ENCODE measurements around the gene TCOF1. TPM values are rescaled to one million over a fixed set of nuclear protein-coding genes. Genes with fewer than 3 reads are reported as not detected.

Gene TCOF1
- total RNA-seq, 1 experiment from 2014 or later: 92.9 TPM

DNA sequence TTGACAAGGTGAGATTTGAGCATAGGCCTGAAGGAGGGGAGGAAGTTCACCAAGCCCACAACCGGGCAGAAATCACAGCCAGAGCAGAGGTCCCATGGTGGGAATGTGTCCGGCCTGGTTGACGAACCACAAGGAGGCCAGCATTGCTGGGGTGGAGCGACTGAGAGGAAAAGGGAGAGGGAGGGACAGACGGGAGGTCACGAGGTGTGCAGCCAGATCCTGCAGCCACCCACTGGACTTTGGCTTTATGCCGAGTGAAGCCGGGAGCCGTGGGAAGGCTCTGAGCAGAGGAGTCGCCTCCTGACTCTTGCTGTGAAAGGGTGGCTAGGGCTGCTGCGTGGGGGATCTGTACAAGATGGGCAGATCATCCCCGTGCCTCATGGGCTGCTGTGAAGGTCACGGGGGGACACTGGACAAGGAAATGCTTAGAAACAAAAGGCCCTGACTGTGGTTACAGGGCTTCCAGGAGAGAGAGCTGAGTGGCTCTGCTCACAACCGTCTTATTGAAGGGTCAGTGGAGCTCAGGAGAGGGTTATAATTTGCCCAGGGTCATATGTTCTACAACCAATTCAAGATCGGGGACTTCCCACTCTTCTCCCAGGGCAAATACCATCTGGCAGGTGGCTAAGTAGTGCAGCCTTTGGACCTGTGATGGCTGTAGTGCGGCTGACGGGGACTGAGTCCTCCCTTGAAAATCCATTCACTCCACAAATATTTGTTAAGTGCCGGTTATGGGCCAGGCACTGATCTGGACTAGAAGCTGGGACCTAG is 70.8 kb downstream of the TCOF1 start:
- DNase-seq (ENCODE audit: low read depth): no peak

DNA sequence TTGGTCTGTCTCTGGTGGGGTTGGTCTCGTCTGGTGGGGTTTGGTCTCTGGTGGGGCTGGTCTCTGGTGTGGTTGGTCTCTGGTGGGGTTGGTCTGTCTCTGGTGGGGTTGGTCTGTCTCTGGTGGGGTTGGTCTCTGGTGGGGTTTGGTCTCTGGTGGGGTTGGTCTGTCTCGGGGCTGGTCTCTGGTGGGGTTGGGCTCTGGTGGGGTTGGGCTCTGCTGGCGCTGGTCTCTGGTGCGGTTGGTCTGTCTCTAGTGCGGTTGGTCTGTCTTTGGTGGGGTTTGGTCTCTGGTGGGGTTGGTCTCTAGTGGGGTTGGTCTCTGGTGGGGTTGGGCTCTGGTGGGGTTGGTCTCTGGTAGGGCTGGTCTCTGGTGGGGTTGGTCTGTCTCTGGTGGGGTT is 71.5 kb downstream of the TCOF1 start:
- no peak for DNase-seq (ENCODE audit: low read depth)

DNA sequence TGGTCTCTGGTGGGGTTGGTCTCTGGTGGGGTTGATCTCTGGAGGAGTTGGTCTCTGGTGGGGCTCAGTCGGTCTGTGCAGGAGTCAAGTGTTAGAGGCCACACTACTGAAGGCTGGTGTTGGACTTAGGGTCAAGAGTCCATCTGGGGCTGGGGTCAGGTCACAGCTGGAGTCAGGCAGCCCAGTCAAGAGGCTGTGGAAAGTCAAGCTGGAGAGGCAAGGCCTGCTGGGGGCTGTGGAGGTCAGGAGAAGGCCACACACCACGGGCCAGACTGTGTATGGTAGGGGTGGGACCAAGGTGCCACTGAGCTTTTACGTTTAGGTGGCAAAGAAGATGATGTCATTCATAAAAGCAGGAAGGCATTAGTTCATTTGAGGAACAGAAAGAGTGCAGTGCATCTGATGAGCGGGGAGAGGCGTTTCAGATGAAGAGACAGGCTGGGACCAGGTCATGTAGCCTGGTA is 71.9 kb downstream of the TCOF1 start:
- DNase-seq (ENCODE audit: low read depth): no peak

DNA sequence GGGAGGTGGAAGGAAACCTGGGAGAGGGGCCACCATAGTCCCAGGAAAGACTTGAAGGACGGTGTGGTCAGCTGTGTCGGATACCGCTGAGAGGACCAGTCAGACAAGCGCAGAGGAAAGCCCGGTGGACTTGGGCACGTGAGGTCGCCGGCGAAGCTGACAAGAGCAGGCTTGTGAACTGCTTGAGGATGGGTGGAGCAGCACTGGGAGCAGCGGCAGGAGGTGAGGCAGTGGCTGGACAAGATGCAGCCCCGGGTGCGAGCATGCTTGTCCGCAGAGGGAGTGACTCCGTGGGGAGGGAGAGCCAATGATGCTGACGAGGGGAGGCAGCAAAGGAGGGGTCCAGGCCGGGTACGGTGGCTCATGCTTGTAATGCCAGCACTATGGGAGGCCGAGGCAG is 73.6 kb downstream of the TCOF1 start:
- DNase-seq (ENCODE audit: low read depth): no peak

DNA sequence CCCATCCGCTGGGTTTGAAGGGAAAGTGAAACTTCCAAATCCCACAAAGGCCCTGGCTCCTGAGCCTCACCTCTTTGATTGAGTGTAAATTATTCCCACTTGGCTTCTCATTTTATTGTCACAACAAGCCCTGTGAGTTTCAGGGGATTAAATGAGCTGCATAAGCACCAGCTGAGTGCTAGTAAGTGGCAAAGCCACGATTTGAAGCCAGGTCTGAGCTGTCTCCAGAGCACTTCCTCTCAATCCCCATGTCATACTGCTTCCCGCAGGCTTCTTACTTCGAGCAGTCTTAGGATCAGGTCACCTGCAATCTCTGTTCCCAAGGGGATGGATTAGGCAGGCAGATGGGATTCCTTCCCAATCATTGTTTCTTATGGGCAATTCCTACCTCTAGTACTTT is 74.1 kb downstream of the TCOF1 start:
- DNase-seq (ENCODE audit: low read depth): no peak

DNA sequence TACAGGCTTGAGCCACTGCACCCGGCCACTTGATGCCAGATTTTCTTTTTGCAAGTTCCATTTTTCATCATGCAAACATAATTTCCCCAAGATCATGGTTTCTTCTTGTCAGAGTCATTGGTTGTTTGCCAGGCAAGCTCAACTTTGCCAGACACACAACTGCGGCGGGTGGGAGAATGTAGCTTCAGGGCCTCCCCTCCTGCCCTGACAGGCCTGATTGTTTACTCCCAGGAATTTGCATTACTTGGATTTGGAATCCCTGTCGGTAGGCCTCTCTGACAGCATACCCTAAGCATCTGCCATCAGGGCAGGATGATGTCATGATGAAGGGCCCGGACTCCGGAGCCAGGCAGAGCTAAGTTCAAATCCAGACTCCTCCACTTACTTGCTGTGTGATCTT is 77.0 kb downstream of the TCOF1 start:
- DNase-seq (ENCODE audit: low read depth): no peak

DNA sequence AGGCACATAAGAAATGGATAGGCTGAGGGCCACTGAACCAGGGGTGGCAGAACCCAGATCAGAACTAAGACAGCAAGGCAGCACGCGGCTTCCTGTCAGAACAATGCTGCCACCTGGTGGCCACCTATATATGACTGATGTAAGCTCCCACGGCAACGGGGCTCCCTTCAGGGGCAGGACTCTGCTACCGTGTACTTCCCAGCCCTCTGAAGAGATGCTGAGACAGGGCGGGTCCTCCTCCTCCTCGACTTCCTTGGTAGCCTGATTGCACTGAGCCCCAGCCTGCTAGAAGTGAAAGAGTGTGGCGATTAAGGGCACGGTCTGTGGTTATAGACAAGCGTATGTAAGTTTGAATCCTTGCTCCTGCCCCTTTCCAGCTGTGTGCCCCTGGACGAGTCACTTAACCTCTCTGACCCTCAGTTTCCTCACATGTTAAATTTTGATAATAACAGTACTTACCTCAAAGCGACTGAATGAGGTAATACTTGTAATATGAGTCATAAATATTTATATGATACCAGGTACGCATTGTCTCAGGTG is 78.7 kb downstream of the TCOF1 start:
- DNase-seq (ENCODE audit: low read depth): peak; percentile 76

DNA sequence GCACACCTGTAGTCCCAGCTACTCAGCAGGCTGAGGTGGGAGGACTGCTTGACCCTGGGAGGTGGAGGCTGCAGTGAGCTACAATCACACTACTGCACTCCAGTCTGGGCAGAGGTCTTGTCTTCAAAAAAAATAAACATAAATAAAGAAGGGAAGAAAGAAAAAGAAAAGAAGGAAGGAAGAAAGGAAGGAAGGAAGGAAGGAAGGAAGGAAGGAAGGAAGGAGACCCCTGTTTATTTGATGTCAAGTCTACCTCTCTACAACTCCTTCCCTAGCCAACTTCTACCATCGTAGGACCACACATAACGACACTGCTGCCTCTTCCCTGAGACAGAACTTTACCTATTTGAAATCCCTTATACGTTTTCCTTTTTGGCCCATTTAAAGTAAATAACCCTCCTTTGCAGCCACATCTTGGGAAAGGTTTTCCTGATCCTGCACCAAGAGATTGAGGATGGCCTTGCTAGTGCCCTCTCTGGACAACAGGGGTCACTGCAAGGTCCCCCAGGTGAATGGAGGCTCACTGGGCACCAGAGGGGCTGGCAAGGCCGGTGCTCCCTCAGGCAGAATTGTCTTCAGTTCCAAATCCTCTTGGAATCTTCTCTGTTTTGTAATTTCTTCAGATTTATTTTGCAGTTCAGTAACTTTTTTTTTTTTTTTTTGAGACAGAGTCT is 81.5 kb downstream of the TCOF1 start:
- DNase-seq (ENCODE audit: low read depth): no peak

DNA sequence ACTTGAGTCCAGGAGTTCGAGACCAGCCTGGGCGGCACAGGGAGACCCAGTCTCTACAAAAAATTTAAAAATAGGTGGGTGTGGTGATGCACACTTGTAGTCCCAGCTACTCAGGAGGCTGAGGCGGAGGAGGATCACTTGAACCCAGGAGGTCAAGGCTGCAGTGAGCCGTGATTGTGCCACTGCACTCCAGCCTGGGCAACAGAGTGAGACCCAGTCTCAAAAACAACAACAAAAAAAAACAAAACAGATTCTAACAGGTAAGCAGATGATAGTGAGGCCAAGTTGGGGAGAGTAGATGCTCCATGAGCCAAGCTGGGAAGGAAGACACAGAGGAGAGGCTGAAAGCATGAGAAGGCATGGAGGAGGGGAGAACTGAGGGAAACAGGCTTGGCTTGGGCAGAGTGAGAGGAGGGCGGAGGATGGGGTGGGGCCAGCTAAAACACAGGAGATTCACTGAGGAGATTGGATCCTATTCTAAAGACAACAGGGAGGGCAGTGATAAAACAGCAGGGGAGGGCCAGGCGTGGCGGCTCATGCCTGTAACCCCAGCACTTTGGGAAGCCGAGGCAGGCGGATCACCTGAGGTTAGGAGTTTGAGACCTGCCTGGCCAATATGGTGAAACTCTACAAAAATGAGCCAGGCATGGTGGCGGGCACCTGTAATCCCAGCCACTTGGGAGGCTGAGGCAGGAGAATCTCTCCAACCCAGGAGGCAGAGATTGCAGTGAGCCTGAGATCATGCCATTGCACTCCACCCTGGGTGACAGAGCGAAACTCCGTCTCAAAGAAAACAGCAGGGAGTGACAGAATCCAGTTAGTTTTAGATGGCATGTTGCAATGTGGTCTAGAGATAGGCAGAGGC is 83.7 kb downstream of the TCOF1 start:
- DNase-seq (ENCODE audit: low read depth): no peak

DNA sequence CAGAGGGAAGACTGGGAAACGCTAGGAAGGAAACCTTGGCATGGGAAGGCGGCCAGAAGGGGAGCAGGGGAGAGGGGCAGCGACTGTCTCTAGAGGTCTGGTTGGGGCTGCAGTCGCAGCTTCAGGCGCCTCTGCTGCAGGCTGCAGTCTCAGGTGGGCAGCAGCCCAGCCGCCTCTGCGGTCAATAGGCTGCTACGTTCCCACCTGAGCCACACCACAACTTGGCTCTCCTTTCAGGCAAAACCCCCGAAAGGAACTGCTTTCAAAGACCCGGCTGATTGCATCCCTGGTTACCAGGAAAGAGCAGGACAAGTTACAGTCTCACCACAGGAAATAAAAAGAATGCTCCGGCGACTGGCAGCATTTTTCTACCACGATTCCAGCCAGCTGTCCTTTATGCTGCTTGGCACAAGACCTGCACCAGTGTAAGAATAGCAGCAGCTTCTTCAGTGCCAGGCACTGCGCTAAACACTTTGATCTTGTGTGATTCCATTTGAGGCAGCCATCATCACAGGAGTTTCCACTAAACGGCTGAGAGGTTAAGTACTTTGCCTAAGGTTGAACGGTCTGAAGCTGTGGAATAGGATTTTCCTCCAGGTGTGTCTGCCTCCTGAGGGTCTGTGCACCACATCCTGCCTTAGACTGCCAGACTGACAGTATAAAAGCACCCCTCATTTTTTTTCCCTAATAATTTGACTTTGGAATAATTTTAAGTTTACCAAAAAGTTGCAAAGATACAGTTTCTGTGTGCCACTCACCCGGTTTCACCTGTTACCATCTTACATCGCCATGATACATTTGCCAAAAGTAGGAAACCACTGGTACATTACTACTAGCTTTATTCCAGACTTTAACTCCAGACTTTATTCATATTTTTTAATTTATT is 84.6 kb downstream of the TCOF1 start:
- no peak for DNase-seq (ENCODE audit: low read depth)

DNA sequence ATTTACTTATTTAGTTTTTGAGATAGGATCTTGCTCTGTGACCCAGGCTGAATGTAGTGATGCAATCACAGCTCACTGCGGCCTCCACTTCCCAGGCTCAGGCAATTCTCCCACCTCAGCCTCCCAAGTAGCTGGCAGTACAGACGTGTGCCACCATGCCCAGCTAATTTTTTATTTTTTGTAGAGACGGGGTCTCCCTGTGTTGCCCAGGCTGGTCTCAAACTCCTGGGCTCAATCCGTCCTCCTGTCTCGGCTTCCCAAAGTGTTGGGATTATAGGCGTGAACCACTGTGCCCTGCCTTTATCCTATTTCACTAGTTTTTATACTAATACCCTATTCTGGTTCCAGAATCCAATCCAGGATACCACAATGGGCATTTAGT is 85.2 kb downstream of the TCOF1 start:
- DNase-seq (ENCODE audit: low read depth): no peak

DNA sequence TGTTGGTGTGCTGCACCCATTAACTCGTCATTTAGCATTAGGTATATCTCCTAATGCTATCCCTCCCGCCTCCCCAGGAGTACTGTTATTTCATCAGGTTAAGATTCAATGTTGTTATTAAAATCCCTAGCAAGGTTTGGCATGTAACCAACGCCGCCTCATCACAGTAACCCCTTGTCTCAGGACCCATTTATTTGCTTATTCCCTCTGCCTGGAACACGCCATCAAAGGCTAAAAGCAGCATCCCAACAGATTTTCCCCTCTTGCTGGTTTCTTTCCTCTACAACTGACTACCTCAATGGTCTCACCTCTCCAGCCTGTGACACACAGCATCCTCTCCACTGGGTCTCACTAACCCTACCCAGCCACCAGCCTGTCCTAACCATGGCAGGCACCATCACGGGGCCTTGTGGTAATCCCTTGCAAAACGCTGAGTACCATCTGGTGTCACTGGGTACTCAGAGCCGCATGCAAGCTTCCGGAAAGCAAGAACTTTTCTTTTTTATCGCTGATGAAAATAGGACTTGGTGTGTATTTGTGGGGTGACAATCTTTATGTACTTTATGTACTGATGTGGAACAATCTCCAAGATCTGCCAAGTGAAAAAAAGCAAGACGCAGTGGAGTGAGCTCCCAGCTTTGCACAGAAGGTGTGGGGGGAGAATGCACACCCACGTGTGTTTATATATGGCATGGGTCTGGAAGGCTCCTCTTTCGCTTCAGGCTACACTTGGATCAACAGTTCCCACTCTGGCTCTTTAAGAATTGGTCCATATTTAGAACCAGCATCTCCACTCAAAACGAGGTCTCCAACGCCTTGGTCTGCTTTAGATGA is 86.0 kb downstream of the TCOF1 start:
- peak; percentile 44 for DNase-seq (ENCODE audit: low read depth)

DNA sequence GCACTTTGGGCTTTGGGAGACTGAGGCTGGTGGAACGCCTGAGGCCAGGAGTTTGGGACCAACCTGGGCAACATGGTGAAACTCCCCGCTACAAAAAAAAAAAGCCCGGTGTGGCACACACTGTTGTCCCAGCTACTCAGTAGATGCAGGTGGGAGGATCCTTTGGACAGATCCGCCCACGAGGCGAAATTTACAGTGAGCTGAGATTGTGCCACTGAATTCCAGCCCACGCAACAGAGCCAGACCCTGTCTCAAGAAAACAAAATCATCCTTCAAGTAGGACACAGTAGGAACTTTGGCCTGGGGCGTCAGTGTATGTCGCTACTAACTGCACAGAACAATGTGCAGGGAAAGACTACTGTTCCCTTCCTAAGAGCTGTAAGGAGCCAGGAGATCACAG is 87.3 kb downstream of the TCOF1 start:
- DNase-seq (ENCODE audit: low read depth): no peak

DNA sequence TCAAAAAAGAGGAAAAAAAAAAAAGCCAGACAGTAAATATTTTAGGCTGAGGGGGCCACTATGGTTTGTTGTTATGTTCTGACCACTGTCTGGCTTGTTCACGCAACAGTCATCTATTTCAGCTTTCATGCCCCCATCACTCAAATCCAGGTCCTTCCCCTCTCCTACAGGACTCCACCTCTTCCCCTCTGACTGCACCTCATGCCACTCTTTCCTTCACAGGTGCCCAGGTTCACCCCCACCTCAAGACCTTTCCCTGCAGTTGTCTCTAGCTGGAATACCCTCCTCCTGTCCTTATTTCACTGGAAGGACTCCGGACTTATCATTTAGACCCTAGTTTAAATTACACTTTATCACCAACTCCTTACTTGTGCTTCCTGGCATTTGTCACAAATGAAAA is 88.6 kb downstream of the TCOF1 start:
- DNase-seq (ENCODE audit: low read depth): no peak

DNA sequence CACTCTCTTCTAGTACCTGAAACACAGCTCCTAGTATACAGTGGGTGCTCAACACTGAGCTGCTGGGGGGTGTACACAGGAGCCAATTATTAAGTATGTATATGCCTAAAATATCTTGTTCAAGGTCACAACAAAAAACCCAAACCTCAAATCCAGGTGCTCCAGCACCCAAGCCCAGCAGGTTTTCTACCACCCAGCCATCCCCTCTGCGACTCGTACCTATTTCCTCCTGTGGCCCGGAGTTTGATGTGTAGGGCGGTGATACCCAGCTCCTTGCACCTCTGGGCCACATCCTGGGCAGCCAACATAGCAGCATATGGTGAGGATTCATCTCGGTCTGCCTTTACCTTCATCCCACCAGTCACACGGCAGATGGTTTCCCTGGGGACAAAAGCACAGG is 89.1 kb downstream of the TCOF1 start:
- DNase-seq (ENCODE audit: low read depth): no peak

DNA sequence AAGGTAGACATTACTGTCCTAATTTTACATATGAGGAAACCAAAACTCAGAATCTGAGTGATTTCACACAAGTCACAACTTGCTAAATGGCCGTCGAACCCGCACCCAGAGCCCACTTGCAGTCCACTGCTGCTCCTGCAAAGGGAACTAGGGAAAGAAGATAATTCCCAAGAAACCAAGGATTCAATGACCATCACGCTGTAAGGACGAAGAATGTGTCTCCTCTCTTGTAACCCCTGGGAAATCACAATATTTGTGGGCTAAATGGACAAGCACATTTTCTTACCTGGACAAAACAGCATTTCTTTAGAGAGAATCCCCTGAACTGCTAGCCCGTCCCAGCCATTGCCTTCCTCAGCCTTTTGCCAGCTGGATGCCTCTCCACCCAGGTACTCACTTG is 89.7 kb downstream of the TCOF1 start:
- no peak for DNase-seq (ENCODE audit: low read depth)

DNA sequence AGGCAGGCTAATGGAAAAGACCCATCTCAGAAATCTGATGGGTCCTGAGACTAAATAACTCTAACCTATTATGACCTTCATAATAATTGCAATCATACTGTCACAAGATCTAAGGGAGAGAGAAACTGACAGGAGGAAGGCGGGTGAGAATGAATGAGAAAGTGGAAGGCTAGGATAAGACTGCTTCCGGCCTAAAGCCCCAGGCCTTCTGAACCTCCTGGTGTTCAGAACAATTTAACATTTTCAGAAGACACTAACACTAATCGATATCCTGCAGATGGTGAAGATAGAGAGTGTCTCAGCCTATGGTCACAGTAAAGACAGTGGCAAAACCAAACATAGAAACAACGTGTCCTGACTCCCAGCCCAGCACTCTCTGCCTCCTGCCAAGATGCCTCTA is 90.8 kb downstream of the TCOF1 start:
- no peak for DNase-seq (ENCODE audit: low read depth)

DNA sequence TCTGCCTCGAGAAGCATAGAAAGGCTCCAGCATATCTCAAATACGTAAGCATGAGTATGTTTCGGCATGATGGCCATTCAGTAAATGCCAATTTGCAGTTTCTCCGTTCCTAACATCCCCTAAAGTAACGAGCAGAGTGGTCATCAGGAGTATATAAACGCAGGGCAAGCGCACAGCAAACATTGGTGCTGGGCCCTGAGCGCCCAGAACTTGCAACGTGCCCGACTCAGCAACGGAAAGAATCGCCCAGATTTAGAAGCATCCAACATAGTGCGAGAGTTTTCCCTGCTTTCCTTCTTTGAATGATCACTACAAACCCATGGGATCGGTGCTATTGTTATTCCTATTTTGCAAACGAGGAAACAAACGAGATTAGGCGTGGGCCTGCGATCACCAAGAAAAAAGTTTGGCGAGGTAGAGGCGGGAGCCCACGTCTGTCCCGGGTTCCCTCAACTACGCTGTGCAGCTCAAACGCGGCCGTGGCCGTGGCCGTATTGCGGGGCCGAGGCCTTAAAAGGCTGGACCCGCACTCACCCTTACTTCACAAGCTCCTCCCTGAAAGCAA is 91.5 kb downstream of the TCOF1 start:
- DNase-seq (ENCODE audit: low read depth): no peak
